ENCODE results near the gene MINAR1.

DNA sequence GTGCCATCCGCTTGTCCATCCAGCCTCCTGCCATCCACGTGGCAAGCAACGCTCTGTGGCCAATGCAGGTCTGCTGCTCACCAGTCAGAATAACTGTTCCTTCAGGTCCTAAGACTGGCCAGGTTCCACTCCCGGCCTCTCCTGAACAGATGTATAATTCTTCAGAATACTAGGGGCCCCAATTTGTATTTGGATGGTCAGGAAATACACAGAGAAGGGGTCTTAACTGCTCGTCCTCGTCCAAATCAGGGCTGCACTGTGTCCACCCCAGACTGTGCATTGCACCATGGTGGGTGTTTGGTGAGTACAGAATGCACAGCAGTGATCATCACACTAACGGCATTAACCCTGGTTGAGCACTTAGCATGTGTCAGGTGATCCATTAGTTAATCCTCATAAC, 46.0 kb downstream of the MINAR1 start:
- TF ChIP-seq ZNF202 (tag by site-specific recombination; IDR thresholded peaks at IDR 0.05; ENCODE audit: borderline replicate concordance) (no peak), ZNF529 (tag by site-specific recombination; IDR thresholded peaks at IDR 0.05; ENCODE audit: insufficient replicate concordance) (no peak), ZNF175 (tag by site-specific recombination; IDR thresholded peaks at IDR 0.05) (no peak), ZNF660 (tag by site-specific recombination; IDR thresholded peaks at IDR 0.05) (no peak), GLI4 (tag by site-specific recombination; IDR thresholded peaks at IDR 0.05) (no peak)

Measured in HEK293 (cell line).